HepG2 (cell line): ENCODE measurements around the gene NUDT9. TPM values are rescaled to one million over a fixed set of nuclear protein-coding genes. Genes with fewer than 3 reads are reported as not detected.

Experiments used
- BORCS8-MEF2B ChIP-seq: sonication (generic); formaldehyde crosslinking; IDR thresholded peaks from 2 replicates; pipeline ENCODE4 v1.8.0; 2022; ENCODE audit warnings: mild to moderate bottlenecking, missing genetic modification reagents
- HNRNPUL1 ChIP-seq: fragments of 200-400 bp; formaldehyde crosslinking; IDR thresholded peaks from 2 replicates; pipeline ENCODE4 v1.6.1; 2017; ENCODE audit warnings: low read depth, mild to moderate bottlenecking, low read length, moderate library complexity
- KLF12 ChIP-seq: sonication (generic); formaldehyde crosslinking; IDR thresholded peaks from 2 replicates; pipeline ENCODE4 v1.4.0; 2020; ENCODE audit warnings: missing genetic modification reagents, borderline replicate concordance
- SNRNP70 ChIP-seq: fragments of 200-400 bp; formaldehyde crosslinking; IDR thresholded peaks from 2 replicates; pipeline ENCODE4 v1.6.1; 2017; ENCODE audit warnings: mild to moderate bottlenecking, low read depth, low read length, moderate library complexity
- SUZ12 ChIP-seq: fragments of 150-350 bp; IDR thresholded peaks from 2 replicates; pipeline ENCODE4 v1.6.1; 2014; ENCODE audit warnings: low read depth, low read length
- TBX3 ChIP-seq: fragments of 450-650 bp; IDR thresholded peaks from 2 replicates; pipeline ENCODE4 v1.6.1; 2017; ENCODE audit warnings: antibody characterized with exemption, mild to moderate bottlenecking, inconsistent platforms, borderline replicate concordance
- TEAD2 ChIP-seq: sonication (generic); formaldehyde crosslinking; IDR thresholded peaks from 2 replicates; pipeline ENCODE4 v1.9.0; 2021; ENCODE audit warnings: missing genetic modification reagents
- ZBTB7B ChIP-seq: sonication (generic); formaldehyde crosslinking; IDR thresholded peaks from 2 replicates; pipeline ENCODE4 v1.4.0; 2020; ENCODE audit warnings: missing genetic modification reagents
- ZFP1 ChIP-seq: IDR thresholded peaks from 2 replicates; pipeline ENCODE4 v1.6.1; 2016
- ZNF136 ChIP-seq: sonication (generic); formaldehyde crosslinking; IDR thresholded peaks from 2 replicates; pipeline ENCODE4 v1.8.1; 2022; ENCODE audit warnings: low read depth, mild to moderate bottlenecking, moderate library complexity, missing genetic modification reagents
- ZNF678 ChIP-seq: sonication (generic); formaldehyde crosslinking; IDR thresholded peaks from 2 replicates; pipeline ENCODE4 v1.4.0; 2020; ENCODE audit warnings: mild to moderate bottlenecking, missing genetic modification reagents
- ZNF749 ChIP-seq: sonication (generic); formaldehyde crosslinking; IDR thresholded peaks from 2 replicates; pipeline ENCODE4 v1.8.0; 2022; ENCODE audit warnings: mild to moderate bottlenecking, missing genetic modification reagents, moderate library complexity, borderline replicate concordance
- polyA plus RNA-seq, 8 experiments: library from polyadenylated mRNA; depleted of rRNA in 3 of 8; stranded (reverse) in 7 of 8; unstranded in 1 of 8; fragments of >200 nt; fragmentation: Illumina TruSeq in 4 of 8; extraction: Trizol in 4 of 8; gene quantifications; 2 replicates each; pipeline versions ENCODE4 v1.2.1 to v1.2.3, GENCODE V29; 2011 to 2016; ENCODE audit warnings: low read depth in 4 of 8, missing spikeins in 1 of 8, mixed read lengths in 1 of 8; ENCODE audit not compliant: insufficient read depth in 1 of 8
- total RNA-seq, 5 experiments: library from RNA; depleted of rRNA; stranded (reverse); fragments of >200 nt; fragmentation: Illumina TruSeq; extraction: Trizol; gene quantifications; 2 replicates each; pipeline ENCODE4 v1.2.3, GENCODE V29; 2016; ENCODE audit warnings: low read depth in 1 of 5
- TF ChIP-seq, protein P1 (sequence below): sonication (generic); formaldehyde crosslinking; IDR thresholded peaks from 2 replicates; pipeline ENCODE4 v1.5.0; 2020; ENCODE audit warnings: mild to moderate bottlenecking, missing genetic modification reagents
- TF ChIP-seq, protein P2 (sequence below): sonication (generic); formaldehyde crosslinking; IDR thresholded peaks from 2 replicates; pipeline ENCODE4 v1.4.0; 2020; ENCODE audit warnings: mild to moderate bottlenecking, missing genetic modification reagents
- TF ChIP-seq, protein P3 (sequence below): sonication (generic); formaldehyde crosslinking; IDR thresholded peaks from 2 replicates; pipeline ENCODE4 v1.9.0; 2021; ENCODE audit warnings: missing genetic modification reagents, borderline replicate concordance
- TF ChIP-seq, protein P4 (sequence below): sonication (generic); formaldehyde crosslinking; IDR thresholded peaks from 2 replicates; pipeline ENCODE4 v1.8.1; 2023; ENCODE audit warnings: mild to moderate bottlenecking, inconsistent platforms, moderate library complexity, missing genetic modification reagents, borderline replicate concordance
- TF ChIP-seq, protein P5 (sequence below): sonication (generic); formaldehyde crosslinking; IDR thresholded peaks from 2 replicates; pipeline ENCODE4 v1.4.0; 2020; ENCODE audit warnings: missing genetic modification reagents, borderline replicate concordance
- TF ChIP-seq, protein P6 (sequence below): sonication (generic); formaldehyde crosslinking; IDR thresholded peaks from 2 replicates; pipeline ENCODE4; 2020; ENCODE audit warnings: missing genetic modification reagents, mild to moderate bottlenecking, borderline replicate concordance

NUDT9 gene
- total and polyA plus RNA-seq, 2 of the 13 experiments (the other 11 are each of a cell fraction or from before 2014, with no cell fraction given) = 10.4 to 12.3 TPM

DNA sequence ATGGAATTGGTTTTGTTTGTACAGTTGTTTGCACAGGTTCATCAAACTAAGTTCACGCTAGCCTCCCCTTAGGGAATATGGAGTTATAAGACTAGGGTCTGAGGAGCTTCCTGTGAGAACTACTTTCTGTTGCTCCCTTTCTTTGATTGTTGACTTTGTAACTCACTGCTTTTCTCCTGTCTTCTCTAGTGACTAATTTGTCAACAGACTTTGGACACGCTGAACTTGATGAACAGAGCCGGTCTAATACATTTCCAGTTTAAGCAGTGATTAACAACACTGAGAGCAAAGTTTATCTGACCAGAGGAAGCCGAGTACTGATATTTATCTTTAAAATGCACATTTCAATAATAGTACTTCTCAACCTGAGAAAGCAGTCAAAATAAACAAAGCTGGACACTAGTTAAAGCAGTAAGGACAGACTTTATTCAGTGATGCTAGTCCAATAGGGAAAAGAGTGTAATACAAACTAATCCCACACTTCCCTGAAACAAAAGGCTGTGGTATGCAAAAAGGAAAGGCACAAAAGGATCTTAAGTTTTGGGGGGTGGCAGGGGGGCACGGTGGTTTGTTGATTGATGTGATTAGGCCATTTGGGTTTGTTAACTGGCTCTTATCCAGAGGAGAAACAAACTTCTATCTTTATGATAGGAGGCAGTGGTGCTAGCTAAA is 2.7 kb upstream of the NUDT9 start (continued):
- TF ChIP-seq SUZ12 (no peak), ZNF136 (CRISPR knock-in tag) (peak; percentile 38; the same call in 1 of the 2 replicates), ZNF749 (CRISPR knock-in tag) (no peak), ZBTB7B (CRISPR knock-in tag) (0 out of 2 replicates have a peak, but pooled peaks have one; percentile 21), KLF12 (CRISPR knock-in tag) (no peak), TBX3 (peak; percentile 66; the same call in 1 of the 2 replicates), SNRNP70 (no peak), HNRNPUL1 (no peak), ZNF678 (CRISPR knock-in tag) (no peak), BORCS8-MEF2B (CRISPR knock-in tag) (no peak), ZFP1 (0 out of 2 replicates have a peak, but pooled peaks have one; percentile 61), TEAD2 (CRISPR knock-in tag) (no peak)
- TF ChIP-seq, protein P1, sequence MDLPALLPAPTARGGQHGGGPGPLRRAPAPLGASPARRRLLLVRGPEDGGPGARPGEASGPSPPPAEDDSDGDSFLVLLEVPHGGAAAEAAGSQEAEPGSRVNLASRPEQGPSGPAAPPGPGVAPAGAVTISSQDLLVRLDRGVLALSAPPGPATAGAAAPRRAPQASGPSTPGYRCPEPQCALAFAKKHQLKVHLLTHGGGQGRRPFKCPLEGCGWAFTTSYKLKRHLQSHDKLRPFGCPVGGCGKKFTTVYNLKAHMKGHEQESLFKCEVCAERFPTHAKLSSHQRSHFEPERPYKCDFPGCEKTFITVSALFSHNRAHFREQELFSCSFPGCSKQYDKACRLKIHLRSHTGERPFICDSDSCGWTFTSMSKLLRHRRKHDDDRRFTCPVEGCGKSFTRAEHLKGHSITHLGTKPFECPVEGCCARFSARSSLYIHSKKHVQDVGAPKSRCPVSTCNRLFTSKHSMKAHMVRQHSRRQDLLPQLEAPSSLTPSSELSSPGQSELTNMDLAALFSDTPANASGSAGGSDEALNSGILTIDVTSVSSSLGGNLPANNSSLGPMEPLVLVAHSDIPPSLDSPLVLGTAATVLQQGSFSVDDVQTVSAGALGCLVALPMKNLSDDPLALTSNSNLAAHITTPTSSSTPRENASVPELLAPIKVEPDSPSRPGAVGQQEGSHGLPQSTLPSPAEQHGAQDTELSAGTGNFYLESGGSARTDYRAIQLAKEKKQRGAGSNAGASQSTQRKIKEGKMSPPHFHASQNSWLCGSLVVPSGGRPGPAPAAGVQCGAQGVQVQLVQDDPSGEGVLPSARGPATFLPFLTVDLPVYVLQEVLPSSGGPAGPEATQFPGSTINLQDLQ (CRISPR knock-in tag) = no peak
- TF ChIP-seq, protein P2, sequence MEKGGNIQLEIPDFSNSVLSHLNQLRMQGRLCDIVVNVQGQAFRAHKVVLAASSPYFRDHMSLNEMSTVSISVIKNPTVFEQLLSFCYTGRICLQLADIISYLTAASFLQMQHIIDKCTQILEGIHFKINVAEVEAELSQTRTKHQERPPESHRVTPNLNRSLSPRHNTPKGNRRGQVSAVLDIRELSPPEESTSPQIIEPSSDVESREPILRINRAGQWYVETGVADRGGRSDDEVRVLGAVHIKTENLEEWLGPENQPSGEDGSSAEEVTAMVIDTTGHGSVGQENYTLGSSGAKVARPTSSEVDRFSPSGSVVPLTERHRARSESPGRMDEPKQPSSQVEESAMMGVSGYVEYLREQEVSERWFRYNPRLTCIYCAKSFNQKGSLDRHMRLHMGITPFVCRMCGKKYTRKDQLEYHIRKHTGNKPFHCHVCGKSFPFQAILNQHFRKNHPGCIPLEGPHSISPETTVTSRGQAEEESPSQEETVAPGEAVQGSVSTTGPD (CRISPR knock-in tag) = no peak
- TF ChIP-seq, protein P3, sequence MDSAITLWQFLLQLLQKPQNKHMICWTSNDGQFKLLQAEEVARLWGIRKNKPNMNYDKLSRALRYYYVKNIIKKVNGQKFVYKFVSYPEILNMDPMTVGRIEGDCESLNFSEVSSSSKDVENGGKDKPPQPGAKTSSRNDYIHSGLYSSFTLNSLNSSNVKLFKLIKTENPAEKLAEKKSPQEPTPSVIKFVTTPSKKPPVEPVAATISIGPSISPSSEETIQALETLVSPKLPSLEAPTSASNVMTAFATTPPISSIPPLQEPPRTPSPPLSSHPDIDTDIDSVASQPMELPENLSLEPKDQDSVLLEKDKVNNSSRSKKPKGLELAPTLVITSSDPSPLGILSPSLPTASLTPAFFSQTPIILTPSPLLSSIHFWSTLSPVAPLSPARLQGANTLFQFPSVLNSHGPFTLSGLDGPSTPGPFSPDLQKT = no peak
- TF ChIP-seq, protein P4, sequence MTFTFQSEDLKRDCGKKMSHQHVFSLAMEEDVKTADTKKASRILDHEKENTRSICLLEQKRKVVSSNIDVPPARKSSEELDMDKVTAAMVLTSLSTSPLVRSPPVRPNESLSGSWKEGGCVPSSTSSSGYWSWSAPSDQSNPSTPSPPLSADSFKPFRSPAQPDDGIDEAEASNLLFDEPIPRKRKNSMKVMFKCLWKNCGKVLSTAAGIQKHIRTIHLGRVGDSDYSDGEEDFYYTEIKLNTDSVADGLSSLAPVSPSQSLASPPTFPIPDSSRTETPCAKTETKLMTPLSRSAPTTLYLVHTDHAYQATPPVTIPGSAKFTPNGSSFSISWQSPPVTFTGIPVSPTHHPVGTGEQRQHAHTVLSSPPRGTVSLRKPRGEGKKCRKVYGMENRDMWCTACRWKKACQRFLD (CRISPR knock-in tag) = no peak
- TF ChIP-seq, protein P5, sequence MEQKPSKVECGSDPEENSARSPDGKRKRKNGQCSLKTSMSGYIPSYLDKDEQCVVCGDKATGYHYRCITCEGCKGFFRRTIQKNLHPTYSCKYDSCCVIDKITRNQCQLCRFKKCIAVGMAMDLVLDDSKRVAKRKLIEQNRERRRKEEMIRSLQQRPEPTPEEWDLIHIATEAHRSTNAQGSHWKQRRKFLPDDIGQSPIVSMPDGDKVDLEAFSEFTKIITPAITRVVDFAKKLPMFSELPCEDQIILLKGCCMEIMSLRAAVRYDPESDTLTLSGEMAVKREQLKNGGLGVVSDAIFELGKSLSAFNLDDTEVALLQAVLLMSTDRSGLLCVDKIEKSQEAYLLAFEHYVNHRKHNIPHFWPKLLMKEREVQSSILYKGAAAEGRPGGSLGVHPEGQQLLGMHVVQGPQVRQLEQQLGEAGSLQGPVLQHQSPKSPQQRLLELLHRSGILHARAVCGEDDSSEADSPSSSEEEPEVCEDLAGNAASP (CRISPR knock-in tag) = no peak
- TF ChIP-seq, protein P6, sequence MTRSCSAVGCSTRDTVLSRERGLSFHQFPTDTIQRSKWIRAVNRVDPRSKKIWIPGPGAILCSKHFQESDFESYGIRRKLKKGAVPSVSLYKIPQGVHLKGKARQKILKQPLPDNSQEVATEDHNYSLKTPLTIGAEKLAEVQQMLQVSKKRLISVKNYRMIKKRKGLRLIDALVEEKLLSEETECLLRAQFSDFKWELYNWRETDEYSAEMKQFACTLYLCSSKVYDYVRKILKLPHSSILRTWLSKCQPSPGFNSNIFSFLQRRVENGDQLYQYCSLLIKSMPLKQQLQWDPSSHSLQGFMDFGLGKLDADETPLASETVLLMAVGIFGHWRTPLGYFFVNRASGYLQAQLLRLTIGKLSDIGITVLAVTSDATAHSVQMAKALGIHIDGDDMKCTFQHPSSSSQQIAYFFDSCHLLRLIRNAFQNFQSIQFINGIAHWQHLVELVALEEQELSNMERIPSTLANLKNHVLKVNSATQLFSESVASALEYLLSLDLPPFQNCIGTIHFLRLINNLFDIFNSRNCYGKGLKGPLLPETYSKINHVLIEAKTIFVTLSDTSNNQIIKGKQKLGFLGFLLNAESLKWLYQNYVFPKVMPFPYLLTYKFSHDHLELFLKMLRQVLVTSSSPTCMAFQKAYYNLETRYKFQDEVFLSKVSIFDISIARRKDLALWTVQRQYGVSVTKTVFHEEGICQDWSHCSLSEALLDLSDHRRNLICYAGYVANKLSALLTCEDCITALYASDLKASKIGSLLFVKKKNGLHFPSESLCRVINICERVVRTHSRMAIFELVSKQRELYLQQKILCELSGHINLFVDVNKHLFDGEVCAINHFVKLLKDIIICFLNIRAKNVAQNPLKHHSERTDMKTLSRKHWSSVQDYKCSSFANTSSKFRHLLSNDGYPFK (CRISPR knock-in tag) = no peak
